H1 (cell line): ENCODE measurements around the gene ZNF526. TPM values are rescaled to one million over a fixed set of nuclear protein-coding genes. Genes with fewer than 3 reads are reported as not detected.

Experiments
- CTCF ChIA-PET: fragments of 300-600 bp; sonication (Branson Sonifier 250); formaldehyde crosslinking; loops from one replicate; lab custom pipeline; 2021; ENCODE audit not compliant: partially characterized antibody; lab: Charles Lee
- POLR2A ChIA-PET: fragments of 300-600 bp; sonication (Branson Sonifier 250); formaldehyde crosslinking; loops from one replicate; lab custom pipeline; 2021; ENCODE audit warnings: inconsistent platforms; ENCODE audit not compliant: partially characterized antibody; lab: Charles Lee
- DNase-seq, 2 experiments: peaks; one replicate each; pipeline versions ENCODE4 v3.0.0 to v3.0.0-alpha.2; 2010 to 2022; ENCODE audit warnings: low spot score in 2 of 2, low read depth in 1 of 2, mixed read lengths in 1 of 2
- FAIRE-seq: peaks from 2 replicates; lab custom pipeline; 2011; peaks lifted over from hg19 to GRCh38; lab: Jason Lieb, UNC
- H2AFZ ChIP-seq: 2 replicates; pipeline ENCODE4 v1.8.1; 2012; ENCODE audit warnings: low read length, inconsistent platforms
- H2AK5ac ChIP-seq: 2 replicates; pipeline ENCODE4 v1.6.1; 2013; ENCODE audit warnings: low read depth, low read length
- H2BK120ac ChIP-seq: replicated peaks from 2 replicates; pipeline ENCODE3; 2013; ENCODE audit warnings: low read depth, low read length, inconsistent platforms
- H2BK12ac ChIP-seq: 2 replicates; pipeline ENCODE4 v1.6.1; 2013; ENCODE audit warnings: low read depth, low read length
- H2BK15ac ChIP-seq: 2 replicates; pipeline ENCODE4 v1.6.1; 2013; ENCODE audit warnings: low read length
- H2BK20ac ChIP-seq: 2 replicates; pipeline ENCODE4 v1.6.1; 2013; ENCODE audit warnings: low read length
- H2BK5ac ChIP-seq: 2 replicates; pipeline ENCODE4 v1.6.1; 2013; ENCODE audit warnings: low read depth, low read length
- H3K14ac ChIP-seq: 2 replicates; pipeline ENCODE4 v1.6.1; 2013; ENCODE audit warnings: inconsistent platforms; ENCODE audit not compliant: insufficient read length
- H3K18ac ChIP-seq: 2 replicates; pipeline ENCODE4 v1.6.1; 2013; ENCODE audit warnings: low read length; ENCODE audit errors: extremely low read depth
- H3K23ac ChIP-seq: 2 replicates; pipeline ENCODE4 v1.6.1; 2013; ENCODE audit warnings: inconsistent platforms; ENCODE audit not compliant: insufficient read length
- H3K23me2 ChIP-seq: 2 replicates; pipeline ENCODE4 v1.6.1; 2013; ENCODE audit warnings: low read depth, low read length
- H3K27ac ChIP-seq: 2 replicates; pipeline ENCODE4 v1.6.1; 2011; ENCODE audit warnings: low read depth, low read length, inconsistent platforms
- H3K27me3 ChIP-seq, 4 experiments: replicated peaks in 1 of 4; 1 replicate in 1 of 4; 2 replicates in 3 of 4; pipeline versions ENCODE4 v1.6.1 to v1.8.1; 2011 to 2013; ENCODE audit warnings: low read length in 3 of 4, mild to moderate bottlenecking in 3 of 4, inconsistent platforms in 2 of 4, mixed read lengths in 2 of 4, moderate library complexity in 1 of 4; ENCODE audit not compliant: control insufficient read depth in 3 of 4, insufficient read depth in 3 of 4; ENCODE audit errors: extremely low read depth in 1 of 4
- H3K36me3 ChIP-seq, 4 experiments: 2 replicates each; pipeline versions ENCODE4 v1.6.1 to v1.8.1; 2011 to 2013; ENCODE audit warnings: mild to moderate bottlenecking in 4 of 4, low read length in 3 of 4, moderate library complexity in 2 of 4, control low read depth in 1 of 4, inconsistent platforms in 1 of 4; ENCODE audit not compliant: insufficient read depth in 4 of 4, control insufficient read depth in 2 of 4
- H3K4ac ChIP-seq: replicated peaks from 2 replicates; pipeline ENCODE3; 2013; ENCODE audit warnings: low read length, low read depth, mixed read lengths, inconsistent platforms; ENCODE audit not compliant: insufficient read length
- H3K4me1 ChIP-seq, 4 experiments: replicated peaks in 1 of 4; 1 replicate in 1 of 4; 2 replicates in 3 of 4; pipeline versions ENCODE4 v1.6.1 to v1.8.1; 2011 to 2013; ENCODE audit warnings: low read length in 3 of 4, inconsistent platforms in 2 of 4, mixed read lengths in 1 of 4; ENCODE audit not compliant: insufficient read depth in 4 of 4, control insufficient read depth in 3 of 4
- H3K4me2 ChIP-seq, 2 experiments: 2 replicates each; pipeline versions ENCODE4 v1.6.1 to v1.8.1; 2011 to 2013; ENCODE audit warnings: low read depth in 2 of 2, low read length in 2 of 2, control low read depth in 1 of 2, inconsistent platforms in 1 of 2, mild to moderate bottlenecking in 1 of 2; ENCODE audit not compliant: insufficient read depth in 1 of 2
- H3K4me3 ChIP-seq, 4 experiments: fragments of 200-600, 300-600 bp in 1 of 4; sonication (generic), shearing (Covaris generic), sonication (Bioruptor Twin) in 1 of 4; 2 replicates each; pipeline versions ENCODE4 v1.5.1 to v1.8.1; 2011 to 2016; ENCODE audit warnings: low read length in 4 of 4, low read depth in 3 of 4, control low read depth in 2 of 4, inconsistent platforms in 2 of 4, mild to moderate bottlenecking in 2 of 4, mixed read lengths in 1 of 4, moderate library complexity in 1 of 4; ENCODE audit not compliant: insufficient read depth in 2 of 4; ENCODE audit errors: extremely low read depth in 1 of 4
- H3K56ac ChIP-seq: replicated peaks from 2 replicates; pipeline ENCODE3; 2013; ENCODE audit warnings: low read depth, mild to moderate bottlenecking, mixed read lengths, low read length, inconsistent platforms; ENCODE audit not compliant: insufficient read length
- H3K79me1 ChIP-seq: 2 replicates; pipeline ENCODE4 v1.6.1; 2013; ENCODE audit warnings: low read depth, low read length, control low read depth
- H3K79me2 ChIP-seq, 2 experiments: 2 replicates each; pipeline versions ENCODE4 v1.6.1 to v1.8.1; 2012 to 2013; ENCODE audit warnings: low read length in 2 of 2, mild to moderate bottlenecking in 2 of 2, inconsistent platforms in 1 of 2; ENCODE audit not compliant: insufficient read depth in 2 of 2, control insufficient read depth in 1 of 2
- H3K9ac ChIP-seq, 4 experiments: replicated peaks in 1 of 4; 1 replicate in 1 of 4; 2 replicates in 3 of 4; pipeline versions ENCODE4 v1.6.1 to v1.8.1; 2011 to 2013; ENCODE audit warnings: low read depth in 3 of 4, low read length in 3 of 4, control low read depth in 2 of 4, mild to moderate bottlenecking in 2 of 4, moderate library complexity in 2 of 4, inconsistent platforms in 1 of 4; ENCODE audit errors: extremely low read depth in 1 of 4
- H3K9me3 ChIP-seq, 2 experiments: 2 replicates each; pipeline versions ENCODE4 v1.6.1 to v1.8.1; 2012 to 2013; ENCODE audit warnings: mild to moderate bottlenecking in 2 of 2, moderate library complexity in 2 of 2, control low read depth in 1 of 2, inconsistent platforms in 1 of 2, low read depth in 1 of 2, low read length in 1 of 2, mixed read lengths in 1 of 2; ENCODE audit not compliant: insufficient read depth in 2 of 2
- H4K20me1 ChIP-seq, 2 experiments: replicated peaks in 1 of 2; 2 replicates each; pipeline versions ENCODE3 to v1.8.1; 2011 to 2013; ENCODE audit warnings: inconsistent platforms in 2 of 2, low read length in 2 of 2, mild to moderate bottlenecking in 1 of 2; ENCODE audit not compliant: insufficient read depth in 2 of 2, control insufficient read depth in 1 of 2
- H4K5ac ChIP-seq: 2 replicates; pipeline ENCODE4 v1.6.1; 2013; ENCODE audit warnings: low read length, low read depth, mixed read lengths, inconsistent platforms; ENCODE audit not compliant: insufficient read length
- H4K8ac ChIP-seq: 2 replicates; pipeline ENCODE4 v1.8.0; 2013; ENCODE audit warnings: mild to moderate bottlenecking, moderate library complexity, low read length, inconsistent platforms; ENCODE audit not compliant: insufficient read depth; ENCODE audit errors: extremely low read depth
- H4K91ac ChIP-seq: replicated peaks from 2 replicates; pipeline ENCODE3; 2013; ENCODE audit warnings: low read length, mixed read lengths, inconsistent platforms; ENCODE audit not compliant: insufficient read length
- ATF2 ChIP-seq: IDR thresholded peaks from 2 replicates; pipeline ENCODE4 v1.6.1; 2012; ENCODE audit warnings: low read length, inconsistent platforms
- GABPA ChIP-seq: IDR thresholded peaks from 2 replicates; pipeline ENCODE4 v1.6.1; 2011; ENCODE audit warnings: mild to moderate bottlenecking, low read length, moderate library complexity, borderline replicate concordance; ENCODE audit not compliant: insufficient read depth
- JUN ChIP-seq: IDR thresholded peaks from 2 replicates; pipeline ENCODE4 v1.6.1; 2011; ENCODE audit warnings: low read depth, mild to moderate bottlenecking, improper control_type of control experiment, low read length
- PHF8 ChIP-seq: fragments of 200-600 bp; sonication (generic); conservative IDR thresholded peaks from 2 replicates; pipeline ENCODE4 v1.7.1; 2012; ENCODE audit warnings: low read depth, mild to moderate bottlenecking, inconsistent platforms, low read length, moderate library complexity
- RBBP5 ChIP-seq: IDR thresholded peaks from 2 replicates; pipeline ENCODE4 v1.7.1; 2012; ENCODE audit warnings: low read depth, mild to moderate bottlenecking, inconsistent platforms, low read length, moderate library complexity, borderline replicate concordance
- RFX5 ChIP-seq: IDR thresholded peaks from 2 replicates; pipeline ENCODE4 v1.6.1; 2011; ENCODE audit warnings: low read depth, low read length, improper control_type of control experiment, borderline replicate concordance
- RXRA ChIP-seq: IDR thresholded peaks from 2 replicates; pipeline ENCODE4 v1.6.1; 2011; ENCODE audit warnings: low read depth, mild to moderate bottlenecking, low read length, moderate library complexity; ENCODE audit not compliant: insufficient read depth
- SIX5 ChIP-seq: IDR thresholded peaks from 2 replicates; pipeline ENCODE4 v1.6.1; 2011; ENCODE audit warnings: mild to moderate bottlenecking, low read depth, low read length
- SP2 ChIP-seq: IDR thresholded peaks from 2 replicates; pipeline ENCODE4 v1.6.1; 2012; ENCODE audit warnings: mild to moderate bottlenecking, low read length, inconsistent platforms
- SP4 ChIP-seq: IDR thresholded peaks from 2 replicates; pipeline ENCODE4 v1.6.1; 2012; ENCODE audit warnings: low read length, inconsistent platforms
- SUZ12 ChIP-seq: fragments of 200-600 bp; sonication (generic); IDR thresholded peaks from 2 replicates; pipeline ENCODE4 v1.6.1; 2012; ENCODE audit warnings: mild to moderate bottlenecking, inconsistent platforms, low read length, moderate library complexity, mixed read lengths
- WGBS, 2 experiments: shearing (Covaris generic) in 1 of 2; methylation state at CpG; one replicate each; pipeline versions ENCODE4 v1.1.6 to v1.1.7; 2013 to 2015; ENCODE audit warnings: low lambda C conversion rate in 2 of 2, mixed read lengths in 2 of 2, inconsistent platforms in 1 of 2, low coverage in 1 of 2, missing lambda C conversion rate in 1 of 2; ENCODE audit not compliant: insufficient replicate concordance in 2 of 2, insufficient coverage in 1 of 2, insufficient read length in 1 of 2; ENCODE audit errors: extremely low coverage in 1 of 2, missing lambda C conversion rate in 1 of 2; 5-methylcytosine and 5-hydroxymethylcytosine counted together
- polyA plus RNA-seq, 7 experiments: library from polyadenylated mRNA; depleted of rRNA in 3 of 7; stranded (reverse) in 5 of 7; unstranded in 2 of 7; fragments of >200 nt in 5 of 7; fragments of 200-250 nt in 2 of 7; gene quantifications; 1 replicate in 5 of 7; 2 replicates in 1 of 7; 4 replicates in 1 of 7; pipeline versions ENCODE4 v1.2.1 to v1.2.3, GENCODE V29; 2011 to 2013; ENCODE audit warnings: missing spikeins in 2 of 7, mixed read lengths in 2 of 7
- total RNA-seq: library from RNA; stranded (reverse); fragmentation: NEBNext Ultra II Directional; extraction: Animal tissue kit (Norgen Biotek cat#: 25700); gene quantifications from 2 replicates; pipeline ENCODE4 v1.2.1, GENCODE V29; 2021

Gene ZNF526
- total and polyA plus RNA-seq, 2 of the 8 experiments (the other 6 are each of a cell fraction or from before 2014, with no cell fraction given): 8.4 to 14.1 TPM

- TF ChIP-seq JUN (no peak), RFX5 (no peak), GABPA (no peak), SP4 (no peak), ATF2 (no peak), SUZ12 (no peak), RXRA (no peak), RBBP5 (no peak), PHF8 (no peak), SP2 (no peak), SIX5 (no peak)
- no peak overlapping the region for H2BK15ac ChIP-seq
- peaks cover 4 to 7% of the 10 kb centered on the region in 2 experiments for H4K20me1 ChIP-seq
- no peak overlapping the region for H2BK20ac ChIP-seq
- no peak overlapping the region for H2BK5ac ChIP-seq
- peaks cover 9% of the 10 kb centered on the region; the same call in 1 of the 2 replicates for H3K23me2 ChIP-seq
- H3K79me2 ChIP-seq: no peaks in the 10 kb centered on the region
- no peak overlapping the region for H3K4ac ChIP-seq
- WGBS, 2 experiments: 89% methylated on average over 11 of the region's 11 CpGs; no CpG with 5 or more reads in 1 of the 2 experiments
- no peak overlapping the region for H2AK5ac ChIP-seq
- no peak overlapping the region for H3K4me3 ChIP-seq
- no peaks in the 10 kb centered on the region for H3K36me3 ChIP-seq
- H2BK12ac ChIP-seq: peak overlapping the region; percentile 60; the same call in 1 of the 2 replicates
- H4K8ac ChIP-seq: no peak overlapping the region
- H3K27ac ChIP-seq: no peak overlapping the region
- FAIRE-seq: no peak
- no peaks in the 10 kb centered on the region for H3K9me3 ChIP-seq
- H3K4me1 ChIP-seq: peaks cover 0 to 7% (median 3%) of the 10 kb centered on the region in 4 experiments; a peak in 4 of 7 replicates
- DNase-seq: no peak
- no peak overlapping the region for H3K9ac ChIP-seq
- peaks cover 34 to 54% (median 44%) of the 10 kb centered on the region in 4 experiments for H3K27me3 ChIP-seq
- ChIA-PET POLR2A (no interaction called here), CTCF (interaction anchor here (0.6 to 3.8 kb wide), 4 partner anchors 9 to 1255 kb away, joined by 3 to 23 read pairs (median 10); no protein-coding TSS in a partner anchor)
- no peak overlapping the region for H4K5ac ChIP-seq
- no peak overlapping the region for H3K23ac ChIP-seq
- H3K14ac ChIP-seq: no peak overlapping the region
- no peak overlapping the region for H4K91ac ChIP-seq
- no peaks in the 10 kb centered on the region for H3K79me1 ChIP-seq
- no peak overlapping the region for H3K18ac ChIP-seq
- no peak overlapping the region for H3K56ac ChIP-seq
- H2AFZ ChIP-seq: no peak overlapping the region
- H2BK120ac ChIP-seq: no peak overlapping the region
- H3K4me2 ChIP-seq: no peak overlapping the region
These were observed 45.9 kb upstream of the ZNF526 start for GRCh38 chr19:42174188-42174587.
